Measurements from ENCODE around the gene TTC3.

DNA sequence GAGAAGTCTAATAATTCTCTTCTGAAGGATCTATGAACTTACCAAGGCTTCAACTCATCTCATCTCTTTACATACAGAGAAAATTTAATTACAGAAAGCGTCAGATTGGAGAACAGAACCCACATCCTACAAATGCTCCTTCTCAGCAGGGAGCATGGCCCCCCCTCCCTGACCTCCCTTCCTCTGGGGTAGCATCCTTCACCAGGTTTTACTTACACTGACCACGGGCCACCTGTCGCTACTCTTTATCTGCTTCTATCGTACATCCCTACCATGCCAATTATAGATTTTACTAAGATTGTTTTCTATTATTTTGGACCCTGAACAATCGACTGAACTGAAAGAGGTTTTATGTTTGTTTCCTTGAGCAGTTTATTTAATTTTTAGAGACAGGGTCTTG, 40.8 kb upstream of the TTC3 start:
- TF ChIP-seq ZBTB48 (tag by site-specific recombination; IDR thresholded peaks at IDR 0.05) = no peak
- no peak for TF ChIP-seq ZFP41 (tag by site-specific recombination; IDR thresholded peaks at IDR 0.05; ENCODE audit: borderline replicate concordance)
- no peak for TF ChIP-seq BCL11A (tag by site-specific recombination; IDR thresholded peaks at IDR 0.05; ENCODE audit: low read depth)
- no peak for TF ChIP-seq ZNF654 (tag by site-specific recombination; IDR thresholded peaks at IDR 0.05; ENCODE audit: low read depth)
- no peak for TF ChIP-seq OVOL3 (tag by site-specific recombination; IDR thresholded peaks at IDR 0.05)
- TF ChIP-seq ZXDB (tag by site-specific recombination; IDR thresholded peaks at IDR 0.05) = no peak
- TF ChIP-seq, protein P1, sequence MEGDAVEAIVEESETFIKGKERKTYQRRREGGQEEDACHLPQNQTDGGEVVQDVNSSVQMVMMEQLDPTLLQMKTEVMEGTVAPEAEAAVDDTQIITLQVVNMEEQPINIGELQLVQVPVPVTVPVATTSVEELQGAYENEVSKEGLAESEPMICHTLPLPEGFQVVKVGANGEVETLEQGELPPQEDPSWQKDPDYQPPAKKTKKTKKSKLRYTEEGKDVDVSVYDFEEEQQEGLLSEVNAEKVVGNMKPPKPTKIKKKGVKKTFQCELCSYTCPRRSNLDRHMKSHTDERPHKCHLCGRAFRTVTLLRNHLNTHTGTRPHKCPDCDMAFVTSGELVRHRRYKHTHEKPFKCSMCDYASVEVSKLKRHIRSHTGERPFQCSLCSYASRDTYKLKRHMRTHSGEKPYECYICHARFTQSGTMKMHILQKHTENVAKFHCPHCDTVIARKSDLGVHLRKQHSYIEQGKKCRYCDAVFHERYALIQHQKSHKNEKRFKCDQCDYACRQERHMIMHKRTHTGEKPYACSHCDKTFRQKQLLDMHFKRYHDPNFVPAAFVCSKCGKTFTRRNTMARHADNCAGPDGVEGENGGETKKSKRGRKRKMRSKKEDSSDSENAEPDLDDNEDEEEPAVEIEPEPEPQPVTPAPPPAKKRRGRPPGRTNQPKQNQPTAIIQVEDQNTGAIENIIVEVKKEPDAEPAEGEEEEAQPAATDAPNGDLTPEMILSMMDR (tag by site-specific recombination; IDR thresholded peaks at IDR 0.05) = no peak
- TF ChIP-seq ZBTB17 (tag by site-specific recombination; IDR thresholded peaks at IDR 0.05) = no peak
- TF ChIP-seq ZBTB1 (tag by site-specific recombination; IDR thresholded peaks at IDR 0.05) = no peak
- no peak for TF ChIP-seq PRDM1 (tag by site-specific recombination; IDR thresholded peaks at IDR 0.05)
- TF ChIP-seq ZNF324 (tag by site-specific recombination; IDR thresholded peaks at IDR 0.05) = no peak
